ENCODE measurements around the gene RPL13. TPM values are rescaled to one million over a fixed set of nuclear protein-coding genes. Genes with fewer than 3 reads are reported as not detected.

Gene RPL13
- total RNA-seq, 1 donor from 2014 or later = 2,013 TPM

GRCh38 chr16:89604764-89605163 is 44.3 kb downstream of the RPL13 start:
- no peak for DNase-seq (ENCODE audit: low read depth, low spot score)
- no peaks in the 10 kb centered on the region for H3K36me3 Mint-ChIP-seq (ENCODE audit: low read depth)
- TF ChIP-seq CTCF (conservative IDR thresholded peaks at IDR 0.05) = no peak
- H3K27ac Mint-ChIP-seq (ENCODE audit: unreplicated experiment) = no peak overlapping the region
- H3K27me3 Mint-ChIP-seq (ENCODE audit: low read depth) = no peaks in the 10 kb centered on the region
- H3K4me3 Mint-ChIP-seq = no peak overlapping the region
- peaks cover 14% of the 10 kb centered on the region for H3K4me1 Mint-ChIP-seq
- no peaks in the 10 kb centered on the region for H3K9me3 Mint-ChIP-seq

- H3K4me3 Mint-ChIP-seq = no peak overlapping the region
- no peak overlapping the region for H3K27ac Mint-ChIP-seq (ENCODE audit: unreplicated experiment)
- H3K36me3 Mint-ChIP-seq (ENCODE audit: low read depth) = no peaks in the 10 kb centered on the region
- DNase-seq (ENCODE audit: low read depth, low spot score) = no peak
- no peaks in the 10 kb centered on the region for H3K9me3 Mint-ChIP-seq
- H3K4me1 Mint-ChIP-seq = peaks cover 14% of the 10 kb centered on the region
- TF ChIP-seq CTCF (conservative IDR thresholded peaks at IDR 0.05) = no peak
- H3K27me3 Mint-ChIP-seq (ENCODE audit: low read depth) = no peaks in the 10 kb centered on the region
These were observed 44.9 kb downstream of the RPL13 start for GRCh38 chr16:89605186-89605970.

- no peaks in the 10 kb centered on the region for H3K36me3 Mint-ChIP-seq (ENCODE audit: low read depth)
These were observed 45.5 kb downstream of the RPL13 start for GRCh38 chr16:89606006-89606405.

GRCh38 chr16:89607453-89607852 is 47.0 kb downstream of the RPL13 start:
- Mint-ChIP-seq H3K4me1 (peaks cover 15% of the 10 kb centered on the region), H3K27me3 (ENCODE audit: low read depth) (no peaks in the 10 kb centered on the region), H3K4me3 (no peak overlapping the region), H3K9me3 (no peaks in the 10 kb centered on the region), H3K27ac (ENCODE audit: unreplicated experiment) (peak overlapping the region; percentile 78), H3K36me3 (ENCODE audit: low read depth) (no peaks in the 10 kb centered on the region)
- no peak for DNase-seq (ENCODE audit: low read depth, low spot score)
- TF ChIP-seq CTCF (conservative IDR thresholded peaks at IDR 0.05) = no peak

More at GRCh38 chr16:89606006-89606405, 45.5 kb downstream of the RPL13 start:
- Mint-ChIP-seq H3K27ac (ENCODE audit: unreplicated experiment) (no peak overlapping the region), H3K4me3 (no peak overlapping the region), H3K4me1 (peaks cover 14% of the 10 kb centered on the region), H3K9me3 (no peaks in the 10 kb centered on the region), H3K27me3 (ENCODE audit: low read depth) (no peaks in the 10 kb centered on the region)
- TF ChIP-seq CTCF (conservative IDR thresholded peaks at IDR 0.05) = no peak
- no peak for DNase-seq (ENCODE audit: low read depth, low spot score)

GRCh38 chr16:89607937-89608740 is 47.7 kb downstream of the RPL13 start:
- no peak for TF ChIP-seq CTCF (conservative IDR thresholded peaks at IDR 0.05)
- Mint-ChIP-seq H3K4me1 (peaks cover 15% of the 10 kb centered on the region), H3K27me3 (ENCODE audit: low read depth) (no peaks in the 10 kb centered on the region), H3K9me3 (no peaks in the 10 kb centered on the region), H3K36me3 (ENCODE audit: low read depth) (no peaks in the 10 kb centered on the region), H3K27ac (ENCODE audit: unreplicated experiment) (peak overlapping the region; percentile 78), H3K4me3 (no peak overlapping the region)
- DNase-seq (ENCODE audit: low read depth, low spot score) = no peak
